MCF 10A (cell line): ENCODE measurements around the gene DCLK1. TPM values are rescaled to one million over a fixed set of nuclear protein-coding genes. Genes with fewer than 3 reads are reported as not detected.

Experiments
- BruUV-seq: library from RNA; stranded (reverse); fragments of 400-500 nt; replicated peaks from 2 replicates; lab custom pipeline; 2021; lab: Mats Ljungman, UMichigan
- CTCF ChIA-PET: fragments of 300-600 bp; sonication (Branson Sonifier 250); formaldehyde crosslinking; extraction: SDS; loops from one replicate; lab custom pipeline; 2021; ENCODE audit warnings: antibody characterized with exemption, inconsistent platforms; lab: Yijun Ruan, JAX
- POLR2A ChIA-PET: fragments of 300-600, 350-650 bp; sonication (Branson Sonifier 250); formaldehyde crosslinking; extraction: SDS; loops from one replicate; lab custom pipeline; 2020; ENCODE audit warnings: antibody characterized with exemption, inconsistent platforms; lab: Yijun Ruan, JAX
- DNase-seq: peaks from one replicate; pipeline ENCODE4 v3.0.0-alpha.2; 2018; ENCODE audit not compliant: unreplicated experiment
- H3K27ac Mint-ChIP-seq: one replicate; pipeline ENCODE4 v1.8.0; 2022; ENCODE audit warnings: mild to moderate bottlenecking, low read depth, mixed read lengths; ENCODE audit not compliant: unreplicated experiment
- H3K27me3 Mint-ChIP-seq: one replicate; pipeline ENCODE4 v1.8.0; 2022; ENCODE audit warnings: mixed read lengths; ENCODE audit not compliant: insufficient read depth, unreplicated experiment
- H3K36me3 Mint-ChIP-seq: one replicate; pipeline ENCODE4 v1.8.0; 2022; ENCODE audit warnings: mild to moderate bottlenecking, moderate library complexity, mixed read lengths; ENCODE audit not compliant: insufficient read depth, unreplicated experiment
- H3K4me1 Mint-ChIP-seq: one replicate; pipeline ENCODE4 v1.8.0; 2022; ENCODE audit warnings: mixed read lengths; ENCODE audit not compliant: insufficient read depth, unreplicated experiment
- H3K4me3 Mint-ChIP-seq: one replicate; pipeline ENCODE4 v1.8.0; 2022; ENCODE audit warnings: mild to moderate bottlenecking, moderate library complexity, mixed read lengths; ENCODE audit not compliant: unreplicated experiment
- H3K9me3 Mint-ChIP-seq: one replicate; pipeline ENCODE4 v1.8.0; 2022; ENCODE audit warnings: mixed read lengths; ENCODE audit not compliant: unreplicated experiment
- CTCF ChIP-seq: fragments of 200-600 bp; IDR thresholded peaks from one replicate; pipeline ENCODE4 v1.8.0; 2022; ENCODE audit warnings: antibody characterized with exemption, mild to moderate bottlenecking; ENCODE audit not compliant: unreplicated experiment
- intact Hi-C: fragments of 100-400 bp; cut with micrococcal nuclease; formaldehyde crosslinking; loops from 2 replicates; pipeline ENCODE4 v1.14.1; 2022
- total RNA-seq: library from RNA; stranded (reverse); gene quantifications from 2 replicates; pipeline ENCODE4 v1.2.3, GENCODE V29; 2022

DCLK1 gene
- total RNA-seq, 1 experiment from 2014 or later: 0.44 TPM

- Mint-ChIP-seq H3K36me3 (peaks cover 5% of the 10 kb centered on the region), H3K4me3 (no peak overlapping the region), H3K9me3 (no peaks in the 10 kb centered on the region), H3K27me3 (no peaks in the 10 kb centered on the region), H3K4me1 (peaks cover 17% of the 10 kb centered on the region), H3K27ac (no peak overlapping the region)
- BruUV-seq: no TSS peak
- no peak for TF ChIP-seq CTCF
- ChIA-PET POLR2A (no interaction called here), CTCF (interaction anchor here (0.6 kb wide), 1 partner anchor 783 kb away, joined by 3 read pairs; no protein-coding TSS in a partner anchor)
- DNase-seq: no peak
- intact Hi-C loops: no loop called here
Observed at GRCh38 chr13:35925669-35926068, 205.5 kb downstream of the DCLK1 start.

GRCh38 chr13:35923347-35923746 is 207.8 kb downstream of the DCLK1 start:
- no peaks in the 10 kb centered on the region for H3K9me3 Mint-ChIP-seq
- no peaks in the 10 kb centered on the region for H3K27me3 Mint-ChIP-seq
- peaks cover 17% of the 10 kb centered on the region for H3K4me1 Mint-ChIP-seq
- intact Hi-C loops: no loop called here
- no TSS peak for BruUV-seq
- CTCF ChIA-PET: interaction anchor here (0.6 to 0.7 kb wide), 2 partner anchors 26 to 464 kb away, joined by 5 read pairs; no protein-coding TSS in a partner anchor
- H3K27ac Mint-ChIP-seq: no peak overlapping the region
- H3K4me3 Mint-ChIP-seq: no peak overlapping the region
- POLR2A ChIA-PET: no interaction called here
- peaks cover 5% of the 10 kb centered on the region for H3K36me3 Mint-ChIP-seq
- TF ChIP-seq CTCF: no peak
- DNase-seq: peak; percentile 45

- Mint-ChIP-seq H3K9me3 (no peaks in the 10 kb centered on the region), H3K27me3 (no peaks in the 10 kb centered on the region), H3K27ac (no peak overlapping the region), H3K36me3 (peaks cover 5% of the 10 kb centered on the region), H3K4me1 (peaks cover 12% of the 10 kb centered on the region), H3K4me3 (no peak overlapping the region)
- BruUV-seq: no TSS peak
- no peak for DNase-seq
- ChIA-PET POLR2A (no interaction called here), CTCF (no interaction called here)
- TF ChIP-seq CTCF: no peak
- intact Hi-C loops: no loop called here
Observed at GRCh38 chr13:35920816-35921215, 210.4 kb downstream of the DCLK1 start.

- H3K27ac Mint-ChIP-seq: no peak overlapping the region
Observed at GRCh38 chr13:35917942-35918645, 213.1 kb downstream of the DCLK1 start.

More at GRCh38 chr13:35917942-35918645, 213.1 kb downstream of the DCLK1 start:
- no TSS peak for BruUV-seq
- no peak overlapping the region for H3K4me3 Mint-ChIP-seq
- H3K27me3 Mint-ChIP-seq: no peaks in the 10 kb centered on the region
- no peak for DNase-seq
- H3K9me3 Mint-ChIP-seq: no peaks in the 10 kb centered on the region
- POLR2A ChIA-PET: interaction anchor here (0.6 kb wide), 1 partner anchor 31 kb away, joined by 5 read pairs; no protein-coding TSS in a partner anchor
- CTCF ChIA-PET: no interaction called here
- H3K4me1 Mint-ChIP-seq: peaks cover under 1% of the 10 kb centered on the region
- intact Hi-C loops: no loop called here
- no peak for TF ChIP-seq CTCF
- peaks cover 5% of the 10 kb centered on the region for H3K36me3 Mint-ChIP-seq
